ENCODE data around the gene TSPAN32. TPM values are rescaled to one million over a fixed set of nuclear protein-coding genes. Genes with fewer than 3 reads are reported as not detected.

Gene TSPAN32
- total RNA-seq, result under 0.01 and 0.37 TPM in 2 replicates

GRCh38 chr11:2301631-2302305 lies at the start of gene TSPAN32, which contains the start of gene C11orf21:
TSS of gene TSPAN32 (plus strand) at chr11:2302013. CDS start at chr11:2302150, 137 bp downstream.
TSS of gene C11orf21 (minus strand) at chr11:2301918. CDS start at chr11:2301808, 110 bp downstream.

GRCh38 chr11:2270322-2271076 lies 31.3 kb upstream of the TSPAN32 start, which contains the start of gene ASCL2:
TSS of gene ASCL2 (minus strand) at chr11:2270588. CDS start at chr11:2270332, 256 bp downstream.

Small RNAs within 50 kb of the gene (small RNA-seq; reads per million reads assigned to genes)
- not detected for gene RNU6-878P

Other genes with a start within 250 kb of the TSPAN32 start
- 0.37 and 0.59 TPM in 2 replicates for gene IGF2, start 162.6 kb upstream of the TSPAN32 start, total RNA-seq
- not detected in 2 replicates for gene INS, start 140.8 kb upstream of the TSPAN32 start, total RNA-seq
- gene TH, start 130.2 kb upstream of the TSPAN32 start, total RNA-seq, result not detected in 2 replicates
- gene ASCL2, start 31.4 kb upstream of the TSPAN32 start, total RNA-seq, result not detected in 2 replicates
- not detected in 2 replicates for gene C11orf21, start 95 bp upstream of the TSPAN32 start, total RNA-seq
- gene CD81, start 75.3 kb downstream of the TSPAN32 start, total RNA-seq, result 251 and 263 TPM in 2 replicates
- 46.3 and 48.7 TPM in 2 replicates for gene TSSC4, start 98.7 kb downstream of the TSPAN32 start, total RNA-seq
- gene TRPM5, start 142.5 kb downstream of the TSPAN32 start, total RNA-seq, result not detected in 2 replicates
- not detected in 2 replicates for gene KCNQ1, start 143.0 kb downstream of the TSPAN32 start, total RNA-seq